ENCODE results near the gene BCAR1.

Gene BCAR1

GRCh38 chr16:75239542-75240122 lies 11.8 kb downstream of the BCAR1 start:
- no peak for DNase-seq (ENCODE audit: low read depth in 2 of 2)

- DNase-seq (ENCODE audit: low read depth in 2 of 2) = no peak
These were observed 12.4 kb downstream of the BCAR1 start for GRCh38 chr16:75238853-75239541.

GRCh38 chr16:75238132-75238852 lies 13.1 kb downstream of the BCAR1 start:
- no peak for DNase-seq (ENCODE audit: low read depth in 2 of 2)

GRCh38 chr16:75237398-75238131 lies 13.9 kb downstream of the BCAR1 start:
- no peak for DNase-seq (ENCODE audit: low read depth in 2 of 2)

- no peak for DNase-seq (ENCODE audit: low read depth in 2 of 2)
These were observed 14.6 kb downstream of the BCAR1 start for GRCh38 chr16:75236736-75237397.

GRCh38 chr16:75236232-75236631 lies 15.2 kb downstream of the BCAR1 start:
- DNase-seq (ENCODE audit: low read depth in 2 of 2) = peak in 1 of 2 donors; percentile 25

- DNase-seq (ENCODE audit: low read depth in 2 of 2) = no peak
These were observed 15.7 kb downstream of the BCAR1 start for GRCh38 chr16:75235721-75236193.

GRCh38 chr16:75234856-75235696 lies 16.3 kb downstream of the BCAR1 start:
- no peak for DNase-seq (ENCODE audit: low read depth in 2 of 2)

GRCh38 chr16:75233611-75233938 lies 17.8 kb downstream of the BCAR1 start:
- DNase-seq (ENCODE audit: low read depth in 2 of 2) = no peak

- DNase-seq (ENCODE audit: low read depth in 2 of 2) = no peak
These were observed 19.9 kb downstream of the BCAR1 start for GRCh38 chr16:75231570-75231969.

GRCh38 chr16:75230471-75231110 lies 20.8 kb downstream of the BCAR1 start:
- no peak for DNase-seq (ENCODE audit: low read depth in 2 of 2)

GRCh38 chr16:75229172-75230031 lies 22.0 kb downstream of the BCAR1 start:
- no peak for DNase-seq (ENCODE audit: low read depth in 2 of 2)

- no peak for DNase-seq (ENCODE audit: low read depth in 2 of 2)
These were observed 23.1 kb downstream of the BCAR1 start for GRCh38 chr16:75228143-75228976.

GRCh38 chr16:75227361-75228142 lies 23.9 kb downstream of the BCAR1 start:
- no peak for DNase-seq (ENCODE audit: low read depth in 2 of 2)

GRCh38 chr16:75226550-75227360 lies 24.7 kb downstream of the BCAR1 start:
- DNase-seq (ENCODE audit: low read depth in 2 of 2) = no peak

- DNase-seq (ENCODE audit: low read depth in 2 of 2) = no peak
These were observed 25.5 kb downstream of the BCAR1 start for GRCh38 chr16:75225678-75226515.

Data from stimulated activated CD4-positive, alpha-beta T cell treated with anti-CD3 and anti-CD28 coated beads, Interleukin-15, amount 100 ng/mL, for 48 hours (primary cell).